ENCODE data around the gene VWF.

DNA sequence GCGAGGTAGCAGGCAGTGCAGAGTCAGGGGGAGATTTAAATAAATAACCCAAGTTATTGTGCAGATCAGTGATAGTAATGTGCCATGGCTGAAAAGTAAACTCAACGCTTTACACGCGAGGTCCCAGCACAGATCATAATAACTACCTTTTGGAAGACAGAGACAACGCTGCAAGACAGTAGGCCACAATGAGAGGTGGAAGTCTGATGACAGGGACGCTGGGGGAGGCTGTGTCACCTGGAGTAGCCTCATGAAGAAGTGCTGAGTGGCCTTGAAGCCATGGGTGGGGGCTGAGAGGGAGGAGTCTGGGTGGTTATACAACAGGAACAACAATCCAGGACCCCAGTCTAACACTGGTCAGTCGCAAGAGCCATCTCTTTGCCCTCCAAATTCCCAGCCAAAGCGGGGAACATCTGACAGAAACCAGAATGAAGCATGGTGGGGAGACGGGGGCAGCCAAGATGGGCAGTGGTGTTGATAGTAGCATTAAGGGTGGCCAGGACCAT, 207.6 kb downstream of the VWF start:
- no peak for TF ChIP-seq EZH2 (IDR thresholded peaks at IDR 0.05; ENCODE audit: low read length, unreplicated experiment)
- TF ChIP-seq, protein P1, sequence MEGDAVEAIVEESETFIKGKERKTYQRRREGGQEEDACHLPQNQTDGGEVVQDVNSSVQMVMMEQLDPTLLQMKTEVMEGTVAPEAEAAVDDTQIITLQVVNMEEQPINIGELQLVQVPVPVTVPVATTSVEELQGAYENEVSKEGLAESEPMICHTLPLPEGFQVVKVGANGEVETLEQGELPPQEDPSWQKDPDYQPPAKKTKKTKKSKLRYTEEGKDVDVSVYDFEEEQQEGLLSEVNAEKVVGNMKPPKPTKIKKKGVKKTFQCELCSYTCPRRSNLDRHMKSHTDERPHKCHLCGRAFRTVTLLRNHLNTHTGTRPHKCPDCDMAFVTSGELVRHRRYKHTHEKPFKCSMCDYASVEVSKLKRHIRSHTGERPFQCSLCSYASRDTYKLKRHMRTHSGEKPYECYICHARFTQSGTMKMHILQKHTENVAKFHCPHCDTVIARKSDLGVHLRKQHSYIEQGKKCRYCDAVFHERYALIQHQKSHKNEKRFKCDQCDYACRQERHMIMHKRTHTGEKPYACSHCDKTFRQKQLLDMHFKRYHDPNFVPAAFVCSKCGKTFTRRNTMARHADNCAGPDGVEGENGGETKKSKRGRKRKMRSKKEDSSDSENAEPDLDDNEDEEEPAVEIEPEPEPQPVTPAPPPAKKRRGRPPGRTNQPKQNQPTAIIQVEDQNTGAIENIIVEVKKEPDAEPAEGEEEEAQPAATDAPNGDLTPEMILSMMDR (conservative IDR thresholded peaks at IDR 0.05; ENCODE audit: low read depth, low read length): no peak

All from PC-3 (cell line).